Effector memory CD4-positive, alpha-beta T cell (primary cell): ENCODE data around the gene ATG13.

Experiments used
- DNase-seq, 3 donors: peaks; one replicate each; pipeline ENCODE4 v3.0.0-alpha.2; 2020
- H3K27ac ChIP-seq: 2 replicates; pipeline ENCODE4 v1.7.0; 2013; ENCODE audit warnings: mild to moderate bottlenecking, low read length, moderate library complexity; ENCODE audit not compliant: insufficient read depth, poor library complexity, severe bottlenecking
- H3K27me3 ChIP-seq: replicated peaks from 2 replicates; pipeline ENCODE4 v1.7.0; 2013; ENCODE audit warnings: mild to moderate bottlenecking, low read length; ENCODE audit not compliant: insufficient read depth, control insufficient read depth, poor library complexity, severe bottlenecking
- H3K36me3 ChIP-seq: 2 replicates; pipeline ENCODE4 v1.7.0; 2013; ENCODE audit warnings: mild to moderate bottlenecking, low read length, moderate library complexity; ENCODE audit not compliant: control insufficient read depth, insufficient read depth
- H3K4me1 ChIP-seq: 2 replicates; pipeline ENCODE4 v1.7.0; 2013; ENCODE audit warnings: low read length, mild to moderate bottlenecking; ENCODE audit not compliant: control insufficient read depth, insufficient read depth, poor library complexity, severe bottlenecking
- H3K4me3 ChIP-seq: 2 replicates; pipeline ENCODE4 v1.7.0; 2013; ENCODE audit warnings: low read length, low read depth, mild to moderate bottlenecking; ENCODE audit not compliant: insufficient read depth, poor library complexity, severe bottlenecking
- H3K9me3 ChIP-seq: 2 replicates; pipeline ENCODE4 v1.7.0; 2013; ENCODE audit warnings: mild to moderate bottlenecking, low read length, moderate library complexity; ENCODE audit not compliant: control insufficient read depth

ATG13 gene

DNA sequence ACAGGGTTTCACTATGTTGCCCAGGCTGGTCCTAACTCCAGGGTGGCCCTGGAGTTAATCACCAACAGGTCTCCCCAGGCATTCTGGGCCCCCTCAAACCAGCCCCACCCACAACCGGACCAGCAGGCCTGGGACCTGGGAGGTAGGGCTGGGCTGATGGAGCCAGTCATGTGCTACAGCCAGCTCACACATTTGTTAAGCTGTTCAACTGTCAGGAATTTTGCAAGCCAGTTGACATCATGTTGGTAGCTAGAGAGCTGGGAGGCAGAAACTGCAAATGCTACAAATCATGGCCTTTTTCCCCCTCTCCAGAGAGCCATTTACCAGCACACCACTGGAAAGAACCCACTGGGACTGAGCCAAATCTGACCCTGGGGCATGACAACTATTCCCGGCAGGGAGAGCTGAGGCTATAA is 76.3 kb downstream of the ATG13 start:
- no peak overlapping the region for H3K4me3 ChIP-seq
- H3K36me3 ChIP-seq = peaks cover 55% of the 10 kb centered on the region
- DNase-seq = no peak
- no peaks in the 10 kb centered on the region for H3K9me3 ChIP-seq
- no peak overlapping the region for H3K27ac ChIP-seq
- H3K27me3 ChIP-seq = no peaks in the 10 kb centered on the region
- peaks cover 16% of the 10 kb centered on the region for H3K4me1 ChIP-seq

DNA sequence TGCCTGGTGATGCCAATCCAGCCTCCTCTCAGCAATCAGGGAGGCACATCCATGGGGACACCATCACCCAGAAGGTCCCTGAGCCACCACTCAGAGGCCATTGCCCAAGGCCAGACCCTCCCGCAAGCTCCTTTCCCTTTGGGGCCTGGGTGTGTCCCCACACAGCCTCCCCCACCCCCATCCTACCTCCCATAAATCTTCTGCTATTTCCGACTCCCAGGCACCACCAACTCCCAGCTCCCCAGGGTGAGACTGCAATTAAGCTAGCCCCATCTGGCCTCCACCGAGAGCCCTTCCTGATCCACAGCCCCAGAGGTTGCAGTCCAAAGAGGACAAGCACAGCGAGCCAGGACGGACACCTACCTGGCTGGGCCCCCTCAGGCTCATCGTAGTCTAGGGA is 76.7 kb downstream of the ATG13 start:
- DNase-seq = no peak
- Histone ChIP-seq H3K27ac (no peak overlapping the region), H3K27me3 (no peaks in the 10 kb centered on the region), H3K36me3 (peaks cover 52% of the 10 kb centered on the region), H3K9me3 (no peaks in the 10 kb centered on the region), H3K4me3 (no peak overlapping the region), H3K4me1 (peaks cover 21% of the 10 kb centered on the region)

GRCh38 chr11:46694607-46695006 is 77.3 kb downstream of the ATG13 start:
- Histone ChIP-seq H3K27ac (no peak overlapping the region), H3K9me3 (no peaks in the 10 kb centered on the region), H3K36me3 (peaks cover 51% of the 10 kb centered on the region), H3K27me3 (no peaks in the 10 kb centered on the region), H3K4me1 (peaks cover 23% of the 10 kb centered on the region), H3K4me3 (no peak overlapping the region)
- no peak for DNase-seq

DNA sequence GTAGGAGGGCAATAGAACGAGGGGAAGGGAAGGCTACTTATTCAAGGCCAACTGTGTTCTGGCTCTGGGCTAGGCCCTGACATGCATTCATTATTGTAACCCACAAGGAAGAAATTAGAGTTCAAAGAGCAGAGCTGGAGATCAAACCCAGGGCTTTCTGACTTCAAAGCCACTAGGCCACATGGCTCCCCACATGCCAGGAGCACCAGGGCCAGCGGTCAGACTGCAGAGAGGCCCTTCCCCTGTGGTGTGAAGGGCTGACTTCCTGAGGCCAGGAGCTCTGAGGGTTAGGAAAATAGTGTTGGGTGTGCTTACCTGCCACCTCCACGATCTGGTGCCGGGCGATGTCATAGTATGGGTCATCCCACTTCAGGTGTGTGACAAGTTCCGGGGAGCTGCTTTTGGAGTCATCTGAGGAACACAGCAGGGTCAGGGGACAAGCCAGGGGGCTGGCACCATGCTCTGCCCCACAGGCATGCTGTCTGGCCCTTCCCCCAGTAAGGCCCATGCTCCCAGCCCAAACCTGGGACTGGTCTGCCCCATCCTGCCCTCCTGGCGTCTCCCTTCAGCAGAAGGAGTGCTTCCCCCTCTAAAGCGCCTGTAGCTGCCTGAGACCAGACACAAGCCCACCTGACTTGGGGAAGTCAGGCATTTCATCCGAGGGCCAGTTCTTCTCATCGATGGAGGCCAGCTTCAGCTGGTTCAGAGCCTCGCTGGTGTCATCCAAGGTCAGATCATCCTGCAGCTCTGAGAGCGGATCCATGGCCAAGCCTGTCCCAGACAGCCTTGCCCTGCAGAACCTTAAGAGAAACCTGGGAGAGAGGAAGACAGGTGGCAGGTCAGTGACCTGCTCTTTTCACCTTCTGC is 78.2 kb downstream of the ATG13 start:
- Histone ChIP-seq H3K27ac (no peak overlapping the region), H3K4me1 (peaks cover 23% of the 10 kb centered on the region), H3K9me3 (no peaks in the 10 kb centered on the region), H3K4me3 (no peak overlapping the region), H3K27me3 (no peaks in the 10 kb centered on the region), H3K36me3 (peaks cover 46% of the 10 kb centered on the region)
- no peak for DNase-seq

- no peak overlapping the region for H3K4me3 ChIP-seq
- DNase-seq = no peak
- no peaks in the 10 kb centered on the region for H3K9me3 ChIP-seq
- H3K27me3 ChIP-seq = no peaks in the 10 kb centered on the region
- peaks cover 40% of the 10 kb centered on the region for H3K36me3 ChIP-seq
- H3K27ac ChIP-seq = no peak overlapping the region
- H3K4me1 ChIP-seq = peaks cover 23% of the 10 kb centered on the region
Measured at GRCh38 chr11:46696212-46696558, 78.8 kb downstream of the ATG13 start.

GRCh38 chr11:46697303-46697702 is 80.0 kb downstream of the ATG13 start:
- H3K27ac ChIP-seq = no peak overlapping the region
- DNase-seq = no peak
- peaks cover 32% of the 10 kb centered on the region for H3K36me3 ChIP-seq
- H3K27me3 ChIP-seq = no peaks in the 10 kb centered on the region
- peaks cover 27% of the 10 kb centered on the region for H3K4me1 ChIP-seq
- H3K9me3 ChIP-seq = no peaks in the 10 kb centered on the region
- no peak overlapping the region for H3K4me3 ChIP-seq

- Histone ChIP-seq H3K27me3 (no peaks in the 10 kb centered on the region), H3K9me3 (no peaks in the 10 kb centered on the region), H3K4me3 (no peak overlapping the region), H3K27ac (no peak overlapping the region), H3K4me1 (peaks cover 27% of the 10 kb centered on the region), H3K36me3 (peaks cover 32% of the 10 kb centered on the region)
- no peak for DNase-seq
Measured at GRCh38 chr11:46697723-46698122, 80.4 kb downstream of the ATG13 start.

DNA sequence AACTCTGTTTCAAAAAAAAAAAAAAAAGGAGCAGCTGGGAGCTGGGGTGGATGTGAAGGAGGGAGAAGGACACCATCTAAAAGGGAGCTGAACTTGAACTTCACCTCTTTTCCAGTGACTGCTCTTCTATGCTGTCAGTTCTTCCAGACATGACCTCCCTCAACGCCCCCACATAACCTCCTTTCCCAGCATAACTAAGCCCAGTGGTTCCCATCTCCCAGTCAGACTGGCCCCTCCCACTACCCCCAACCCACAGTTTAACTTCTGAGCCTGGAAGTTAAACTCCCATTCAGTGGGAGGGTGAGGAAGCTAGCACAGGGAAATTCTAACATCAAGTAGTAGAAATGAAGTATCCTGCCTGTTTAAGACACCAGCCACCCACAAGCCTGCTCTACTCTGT is 81.2 kb downstream of the ATG13 start:
- Histone ChIP-seq H3K27ac (no peak overlapping the region), H3K4me1 (peaks cover 27% of the 10 kb centered on the region), H3K4me3 (no peak overlapping the region), H3K27me3 (no peaks in the 10 kb centered on the region), H3K36me3 (peaks cover 38% of the 10 kb centered on the region), H3K9me3 (no peaks in the 10 kb centered on the region)
- no peak for DNase-seq

- H3K9me3 ChIP-seq = no peaks in the 10 kb centered on the region
- H3K36me3 ChIP-seq = peaks cover 38% of the 10 kb centered on the region
- H3K27ac ChIP-seq = peak within 1 kb of the TSS; percentile 76
- H3K4me3 ChIP-seq = peak within 1 kb of the TSS; percentile 72
- no peaks in the 10 kb centered on the region for H3K27me3 ChIP-seq
- H3K4me1 ChIP-seq = peaks cover 27% of the 10 kb centered on the region
- peak; percentile 97 to 99 (median 99) for DNase-seq
Measured at GRCh38 chr11:46700241-46701077, 83.1 kb downstream of the ATG13 start, which contains the start of the genes ARHGAP1 and ZNF408. Gene ARHGAP1 (minus strand): TSS chr11:46700619. CDS start chr11:46696107, 4,512 bp downstream. Gene ZNF408 (plus strand): TSS chr11:46701031. CDS start chr11:46701048, 17 bp downstream.
